ENCODE results near the gene SLC1A3. TPM values are rescaled to one million over a fixed set of nuclear protein-coding genes. Genes with fewer than 3 reads are reported as not detected.

SLC1A3 gene
- total and polyA plus RNA-seq, 2 of the 4 experiments (the other 2 are of a cell fraction) = 0.27 to 1.3 TPM

DNA sequence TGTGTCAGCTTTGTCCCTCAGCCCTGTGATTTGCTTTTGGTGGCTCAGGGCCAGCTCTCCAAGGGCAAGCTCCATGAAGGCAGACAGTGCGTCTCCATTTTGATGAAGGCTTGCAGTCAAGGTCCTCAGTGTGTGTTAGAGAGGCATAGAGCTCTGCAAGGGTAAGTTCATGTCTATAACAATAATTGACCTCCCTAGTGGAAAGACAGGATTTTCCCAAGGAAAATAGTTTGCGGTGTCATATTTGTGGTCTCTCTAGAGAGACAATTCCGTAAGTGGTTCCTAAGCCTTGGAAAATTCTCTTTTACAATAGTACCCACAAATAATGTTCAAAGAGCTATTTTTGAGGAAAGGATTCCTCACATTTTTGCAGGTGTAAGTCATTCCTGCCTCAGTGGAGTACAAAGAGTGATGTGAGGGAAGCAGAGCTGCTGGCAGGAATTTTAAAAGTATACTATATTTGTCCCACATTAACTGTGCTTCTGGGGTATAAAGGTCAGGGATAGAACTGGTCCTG, 40.2 kb downstream of the SLC1A3 start:
- no peak overlapping the region for H2BK5ac ChIP-seq (ENCODE audit: low read depth, low read length, poor library complexity, severe bottlenecking)
- H3K9me1 ChIP-seq (ENCODE audit: insufficient read depth, low read length) = no peaks in the 10 kb centered on the region
- H4K91ac ChIP-seq (ENCODE audit: insufficient read depth, low read depth, low read length) = no peak overlapping the region
- 0 out of 2 replicates have a peak, but pooled peaks cover 2% of the 10 kb centered on the region for H3K4me1 ChIP-seq (ENCODE audit: control insufficient read depth, insufficient read depth, low read length)
- no peaks in the 10 kb centered on the region for H3K9me3 ChIP-seq (ENCODE audit: control insufficient read depth, insufficient read depth, low read length)
- H3K27ac ChIP-seq (ENCODE audit: insufficient read depth, low read length) = no peak overlapping the region
- no peak overlapping the region for H3K18ac ChIP-seq (ENCODE audit: low read depth, low read length)
- H3K56ac ChIP-seq (ENCODE audit: extremely low read depth, insufficient read depth, low read length) = no peak overlapping the region
- no peak overlapping the region for H3K9ac ChIP-seq (ENCODE audit: low read depth, low read length)
- no peak overlapping the region for H2BK120ac ChIP-seq (ENCODE audit: low read depth, low read length)
- intact Hi-C loops (cut with micrococcal nuclease) (no loop called here), dilution Hi-C loops (cut with HindIII; ENCODE audit: low sequenced_read_pairs, unreplicated experiment) (no loop called here), in situ Hi-C loops (cut with MboI; ENCODE audit: low sequenced_read_pairs) (no loop called here)
- no peak for ATAC-seq (ENCODE audit: low read depth)
- no peak overlapping the region for H3K23ac ChIP-seq (ENCODE audit: low read depth, low read length)
- POLR2A ChIA-PET (ENCODE audit: unreplicated experiment) = no interaction called here
- no peak overlapping the region for H2BK20ac ChIP-seq (ENCODE audit: low read depth, low read length)
- no peaks in the 10 kb centered on the region for H3K79me1 ChIP-seq (ENCODE audit: low read depth in 1 of 2, low read length in 2 of 2)
- H2AK9ac ChIP-seq (replicated peaks; ENCODE audit: low read depth, low read length, poor library complexity) = no peak overlapping the region
- no peak overlapping the region; the same call in 1 of the 2 replicates for H2AK5ac ChIP-seq (ENCODE audit: low read depth, low read length)
- no TSS peak for BruUV-seq (replicated peaks)
- H4K5ac ChIP-seq (ENCODE audit: low read depth, low read length) = no peak overlapping the region
- H3K27me3 ChIP-seq (ENCODE audit: control insufficient read depth, insufficient read depth, low read length) = no peaks in the 10 kb centered on the region; the same call in 1 of the 2 replicates
- DNase-seq = no peak
- no peak overlapping the region for H3K4me3 ChIP-seq (ENCODE audit: insufficient read depth, low read depth, low read length)
- no peak overlapping the region for H3K4me2 ChIP-seq (ENCODE audit: low read depth, low read length)
- no peak overlapping the region for H3K14ac ChIP-seq (replicated peaks; ENCODE audit: low read depth, low read length)
- H2BK15ac ChIP-seq (ENCODE audit: low read depth, low read length) = no peak overlapping the region
- TF ChIP-seq RCOR1 (IDR thresholded peaks at IDR 0.05; ENCODE audit: insufficient replicate concordance, low read length) (no peak), USF2 (IDR thresholded peaks at IDR 0.05; ENCODE audit: low read depth, low read length) (no peak), SMC3 (IDR thresholded peaks at IDR 0.05; ENCODE audit: low read depth, low read length) (no peak), CTCF (conservative IDR thresholded peaks at IDR 0.05; ENCODE audit: low read depth, low read length) (no peak), CEBPB (IDR thresholded peaks at IDR 0.05; ENCODE audit: low read depth, low read length) (no peak), MXI1 (IDR thresholded peaks at IDR 0.05; ENCODE audit: borderline replicate concordance, low read depth, low read length) (no peak), CHD1 (IDR thresholded peaks at IDR 0.05; ENCODE audit: low read depth, low read length) (no peak), MAFK (IDR thresholded peaks at IDR 0.05; ENCODE audit: low read depth, low read length) (no peak), RFX5 (IDR thresholded peaks at IDR 0.05; ENCODE audit: low read depth, low read length) (no peak), FOS (IDR thresholded peaks at IDR 0.05; ENCODE audit: low read depth, low read length) (no peak), MAZ (IDR thresholded peaks at IDR 0.05; ENCODE audit: borderline replicate concordance, low read depth, low read length) (no peak), RAD21 (IDR thresholded peaks at IDR 0.05; ENCODE audit: low read length) (no peak), NFE2L2 (IDR thresholded peaks at IDR 0.05; ENCODE audit: low read depth, low read length) (no peak), POLR2A (IDR thresholded peaks at IDR 0.05; ENCODE audit: low read depth, low read length) (no peak), ELK1 (IDR thresholded peaks at IDR 0.05; ENCODE audit: borderline replicate concordance, low read depth, low read length) (no peak), BHLHE40 (IDR thresholded peaks at IDR 0.05; ENCODE audit: low read depth, low read length) (no peak)
- no peak overlapping the region for H2AFZ ChIP-seq (replicated peaks; ENCODE audit: low read length, poor library complexity)
- H3K4ac ChIP-seq (ENCODE audit: low read depth, low read length) = no peak overlapping the region
- CTCF ChIA-PET = no interaction called here
- WGBS, 2 experiments (ENCODE audit: extremely low coverage in 2 of 2, insufficient read length in 1 of 2) = no CpG with 5 or more reads among the region's 3 CpGs
- H4K8ac ChIP-seq (ENCODE audit: low read depth in 2 of 2, low read length in 2 of 2) = no peak overlapping the region
- no peaks in the 10 kb centered on the region for H4K20me1 ChIP-seq (ENCODE audit: insufficient read depth, low read length)
- no peaks in the 10 kb centered on the region for H3K36me3 ChIP-seq (ENCODE audit: control insufficient read depth, insufficient read depth, low read length)
